BJ (cell line): ENCODE measurements around the gene NFKBIZ. TPM values are rescaled to one million over a fixed set of nuclear protein-coding genes. Genes with fewer than 3 reads are reported as not detected.

Source experiments
- CTCF ChIA-PET: fragments of 350-600 bp; formaldehyde crosslinking; extraction: SDS; loops from one replicate; lab custom pipeline; 2021; ENCODE audit warnings: antibody characterized with exemption, inconsistent platforms; lab: Yijun Ruan, JAX
- POLR2A ChIA-PET: fragments of 300-600 bp; sonication (Branson Sonifier 250); formaldehyde crosslinking; extraction: SDS; loops from one replicate; lab custom pipeline; 2021; ENCODE audit warnings: antibody characterized with exemption; lab: Charles Lee
- DNase-seq: peaks from one replicate; pipeline ENCODE4 v3.0.0-alpha.2; 2011; ENCODE audit warnings: low read depth
- H3K27me3 ChIP-seq: 2 replicates; pipeline ENCODE4 v1.6.0; 2011; ENCODE audit warnings: low read length; ENCODE audit not compliant: control insufficient read depth, insufficient read depth
- H3K36me3 ChIP-seq: 2 replicates; pipeline ENCODE4 v1.5.1; 2011; ENCODE audit warnings: low read length; ENCODE audit not compliant: control insufficient read depth, insufficient read depth
- H3K4me3 ChIP-seq: 2 replicates; pipeline ENCODE4 v1.5.1; 2011; ENCODE audit warnings: low read depth, mild to moderate bottlenecking, control low read depth, low read length
- CTCF ChIP-seq: IDR thresholded peaks from 2 replicates; pipeline ENCODE4 v1.5.1; 2011; ENCODE audit warnings: low read depth, mild to moderate bottlenecking, control low read depth, inconsistent platforms, low read length, moderate library complexity; ENCODE audit not compliant: insufficient read depth
- polyA plus RNA-seq: library from polyadenylated mRNA; depleted of rRNA; stranded (reverse); fragments of >200 nt; gene quantifications from 2 replicates; pipeline ENCODE4 v1.2.3, GENCODE V29; 2011

The NFKBIZ gene
- polyA plus RNA-seq, 1 experiment, result 50.1 TPM

- Histone ChIP-seq H3K36me3 (peaks cover 2% of the 10 kb centered on the region), H3K4me3 (no peak overlapping the region), H3K27me3 (no peaks in the 10 kb centered on the region)
- ChIA-PET CTCF (interaction anchor here (1.5 to 10.9 kb wide), 5 partner anchors 8 to 423 kb away, joined by 3 to 208 read pairs (median 24); no protein-coding TSS in a partner anchor), POLR2A (no interaction called here)
- no peak for TF ChIP-seq CTCF
- DNase-seq, result no peak
These were observed 37.4 kb upstream of the NFKBIZ start for GRCh38 chr3:101811875-101812274.

DNA sequence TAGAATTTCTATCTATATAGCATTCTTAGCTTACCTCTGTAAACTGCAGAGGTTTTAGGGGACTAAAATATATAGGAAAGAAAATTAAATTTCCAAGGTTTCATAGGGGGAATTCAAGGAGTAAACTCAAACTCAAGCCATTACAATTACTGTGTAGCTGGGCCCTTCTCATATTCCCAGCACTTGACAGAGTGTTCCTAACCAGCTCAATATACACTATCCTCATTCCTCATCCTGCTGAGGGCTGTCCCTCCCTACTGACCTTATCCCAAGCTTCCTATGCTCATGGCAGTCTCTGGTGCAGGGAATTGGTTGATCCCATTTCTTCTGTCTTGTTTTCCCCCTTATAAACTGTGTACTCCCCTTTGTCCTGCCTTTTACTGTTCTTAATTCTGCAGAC lies 36.4 kb upstream of the NFKBIZ start:
- H3K27me3 ChIP-seq, result no peaks in the 10 kb centered on the region
- no peak for DNase-seq
- no peak for TF ChIP-seq CTCF
- POLR2A ChIA-PET, result no interaction called here
- CTCF ChIA-PET, result interaction anchor here (0.6 to 10.9 kb wide), 12 partner anchors 9 to 730 kb away, joined by 3 to 208 read pairs (median 6); partner anchors contain the start of gene NFKBIZ
- H3K4me3 ChIP-seq, result no peak overlapping the region
- no peaks in the 10 kb centered on the region; the same call in 1 of the 2 replicates for H3K36me3 ChIP-seq

DNA sequence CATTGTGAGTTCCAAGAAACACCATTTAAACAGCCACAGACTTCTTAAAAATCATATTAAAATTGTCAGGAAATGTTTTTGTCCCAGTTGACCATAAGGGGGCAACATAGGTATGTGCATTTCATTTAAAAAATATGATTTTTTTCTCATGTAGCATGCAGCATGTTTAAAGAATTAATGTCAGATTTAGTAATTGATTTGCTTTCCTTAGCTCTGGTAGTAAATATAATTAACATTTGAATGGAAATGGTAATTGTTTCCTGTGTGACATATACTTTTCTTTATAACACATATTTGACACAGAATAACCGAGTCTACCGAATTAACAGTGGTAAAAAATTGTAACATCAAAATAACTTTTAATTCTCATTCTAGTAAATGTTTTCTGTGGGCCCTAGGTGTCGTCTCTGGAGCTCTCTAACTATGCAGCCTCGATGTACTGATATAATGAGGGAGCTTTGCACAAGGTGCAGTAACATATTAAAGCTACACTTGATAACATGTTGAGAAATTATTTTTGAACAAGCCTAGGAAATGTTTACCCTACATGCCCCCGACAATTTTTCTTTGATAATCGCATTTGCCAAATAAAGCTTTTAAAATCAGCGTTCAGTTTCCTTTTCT lies 35.4 kb upstream of the NFKBIZ start:
- peak; percentile 52 for TF ChIP-seq CTCF
- POLR2A ChIA-PET, result no interaction called here
- CTCF ChIA-PET, result interaction anchor here (0.7 to 10.9 kb wide), 14 partner anchors 10 to 896 kb away, joined by 3 to 208 read pairs (median 4); partner anchors contain the start of gene NFKBIZ
- Histone ChIP-seq H3K36me3 (no peaks in the 10 kb centered on the region; the same call in none of the 2 replicates), H3K4me3 (no peak overlapping the region), H3K27me3 (no peaks in the 10 kb centered on the region)
- DNase-seq, result no peak

DNA sequence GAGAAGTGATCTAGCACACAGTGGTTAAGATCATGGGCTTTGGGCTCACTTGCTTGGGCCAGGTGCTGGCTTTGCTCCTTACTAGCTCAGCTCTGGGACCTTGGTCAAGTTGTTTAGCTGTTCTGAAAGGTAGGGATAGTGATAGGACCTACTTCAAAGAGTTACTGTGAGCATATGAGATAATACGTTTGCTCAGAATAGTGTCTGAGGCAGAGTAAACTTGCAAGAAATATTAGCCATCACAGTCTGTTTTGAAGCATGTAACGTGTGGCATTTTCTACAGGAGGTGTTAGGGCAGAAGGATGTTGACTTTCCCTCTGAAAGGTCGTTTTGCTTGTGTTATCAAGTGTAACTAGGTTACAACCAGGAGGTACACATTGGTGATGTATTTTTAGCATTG lies 34.5 kb upstream of the NFKBIZ start:
- no peak for DNase-seq
- Histone ChIP-seq H3K36me3 (no peaks in the 10 kb centered on the region; the same call in none of the 2 replicates), H3K4me3 (no peak overlapping the region), H3K27me3 (no peaks in the 10 kb centered on the region)
- no peak for TF ChIP-seq CTCF
- ChIA-PET CTCF (interaction anchor here (0.7 to 10.9 kb wide), 9 partner anchors 11 to 895 kb away, joined by 3 to 208 read pairs (median 10); partner anchors contain the start of gene NFKBIZ), POLR2A (no interaction called here)
